Sigmoid colon (tissue), 7 donors: Measurements from ENCODE around the gene CCKAR. TPM values are rescaled to one million over a fixed set of nuclear protein-coding genes. Genes with fewer than 3 reads are reported as not detected.

ENCODE experiments used
- DNase-seq: peaks from one replicate; pipeline ENCODE4 v3.0.0-alpha.2; 2019
- H3K27ac ChIP-seq, 4 donors: fragments of 200-600 bp; sonication (generic); one replicate each; pipeline ENCODE4 v1.5.1; 2016 to 2019; ENCODE audit warnings: mild to moderate bottlenecking in 1 of 4
- H3K27me3 ChIP-seq, 3 donors: fragments of 200-600 bp; sonication (generic); one replicate each; pipeline ENCODE4 v1.5.1; 2019; ENCODE audit warnings: mild to moderate bottlenecking in 1 of 3
- H3K36me3 ChIP-seq, 4 donors: fragments of 200-600 bp; sonication (generic); one replicate each; pipeline ENCODE4 v1.5.1; 2016 to 2019
- H3K4me1 ChIP-seq, 4 donors: fragments of 200-600 bp; sonication (generic); one replicate each; pipeline ENCODE4 v1.5.1; 2017 to 2019
- H3K4me3 ChIP-seq, 4 donors: fragments of 200-600 bp; sonication (generic); one replicate each; pipeline ENCODE4 v1.5.1; 2017 to 2019; ENCODE audit warnings: mild to moderate bottlenecking in 2 of 4, moderate library complexity in 1 of 4
- H3K9me3 ChIP-seq, 4 donors: fragments of 200-600 bp in 3 of 4; sonication (generic) in 3 of 4; one replicate each; pipeline versions ENCODE4 v1.5.1 to v1.6.1; 2013 to 2019
- CTCF ChIP-seq, 4 experiments: fragments of 450-650 bp in 3 of 4; fragments of 200-600 bp in 1 of 4; IDR thresholded peaks; one replicate each; pipeline ENCODE4 v1.5.1; 2016 to 2019; ENCODE audit warnings: antibody characterized with exemption in 4 of 4, mild to moderate bottlenecking in 3 of 4, moderate library complexity in 2 of 4
- EP300 ChIP-seq, 4 donors: sonication (generic); formaldehyde crosslinking; IDR thresholded peaks; one replicate each; pipeline ENCODE4 v1.6.1; 2017; ENCODE audit warnings: antibody characterized with exemption in 4 of 4
- POLR2A ChIP-seq, 2 donors: fragments of 450-650 bp; IDR thresholded peaks; one replicate each; pipeline ENCODE4 v1.6.1; 2016; ENCODE audit warnings: antibody characterized with exemption in 2 of 2, mild to moderate bottlenecking in 2 of 2, moderate library complexity in 2 of 2
- POLR2AphosphoS5 ChIP-seq, 4 donors: sonication (generic); formaldehyde crosslinking; IDR thresholded peaks; one replicate each; pipeline ENCODE4 v1.6.1; 2017; ENCODE audit warnings: antibody characterized with exemption in 4 of 4
- WGBS, 2 donors: extraction: QIAGEN DNeasy Blood & Tissue Kit; methylation state at CpG; one replicate each; pipeline ENCODE4 v1.1.7; 2013; 5-methylcytosine and 5-hydroxymethylcytosine counted together
- intact Hi-C: fragments of 100-400 bp; cut with DNase I; formaldehyde crosslinking; loops from one replicate; pipeline ENCODE4 v1.15.1; 2023
- polyA plus RNA-seq, 3 donors: library from polyadenylated mRNA; stranded (reverse); fragments of 200-250 nt; gene quantifications; one replicate each; pipeline ENCODE4 v1.2.3, GENCODE V29; 2013
- total RNA-seq, 4 donors: library from RNA; depleted of rRNA; stranded (reverse); fragments of >200 nt; gene quantifications; one replicate each; pipeline ENCODE4 v1.1.0, GENCODE V29; 2016
- donor health status: healthy with polysubstance abuse.
- donor health status: Bipolar disorder and iron deficiency.
- donor health status: healthy.

CCKAR gene
- total and polyA plus RNA-seq, 7 donors = 0.60 TPM; not detected in 6

GRCh38 chr4:26520728-26521450 lies 30.6 kb upstream of the CCKAR start:
- no peaks in the 10 kb centered on the region for H3K9me3 ChIP-seq
- H3K4me3 ChIP-seq = no peak overlapping the region
- peak overlapping the region in 2 of 4 donors; percentile 27 to 30 for H3K27ac ChIP-seq
- WGBS, 2 donors = 81 to 89% methylated on average over 7 of the region's 7 CpGs
- TF ChIP-seq CTCF (IDR thresholded peaks at IDR 0.05) (no peak), POLR2AphosphoS5 (IDR thresholded peaks at IDR 0.05) (peak; percentile 23 to 88 (median 81))
- intact Hi-C loops = no loop called here
- H3K36me3 ChIP-seq = no peaks in the 10 kb centered on the region
- peaks cover 0 to 28% (median 8%) of the 10 kb centered on the region in 4 donors for H3K4me1 ChIP-seq
- H3K27me3 ChIP-seq = no peaks in the 10 kb centered on the region
- DNase-seq = peak; percentile 74

GRCh38 chr4:26515936-26516335 lies 25.7 kb upstream of the CCKAR start:
- 71 to 80% methylated on average over 2 of the region's 2 CpGs for WGBS, 2 donors
- H3K27me3 ChIP-seq = no peaks in the 10 kb centered on the region
- H3K27ac ChIP-seq = no peak overlapping the region
- H3K4me3 ChIP-seq = no peak overlapping the region
- H3K36me3 ChIP-seq = no peaks in the 10 kb centered on the region
- no peaks in the 10 kb centered on the region for H3K9me3 ChIP-seq
- no peak for DNase-seq
- no peak for TF ChIP-seq EP300 (IDR thresholded peaks at IDR 0.05)
- no peak for TF ChIP-seq POLR2A (IDR thresholded peaks at IDR 0.05)
- no peak for TF ChIP-seq POLR2AphosphoS5 (IDR thresholded peaks at IDR 0.05)
- TF ChIP-seq CTCF (IDR thresholded peaks at IDR 0.05) = no peak
- intact Hi-C loops = no loop called here
- peaks cover 0 to 5% (median 2%) of the 10 kb centered on the region in 4 donors for H3K4me1 ChIP-seq

GRCh38 chr4:26510334-26510964 lies 20.2 kb upstream of the CCKAR start:
- no peaks in the 10 kb centered on the region for H3K36me3 ChIP-seq
- intact Hi-C loops = no loop called here
- no peaks in the 10 kb centered on the region for H3K27me3 ChIP-seq
- TF ChIP-seq EP300 (IDR thresholded peaks at IDR 0.05) = no peak
- no peak for TF ChIP-seq POLR2A (IDR thresholded peaks at IDR 0.05)
- TF ChIP-seq CTCF (IDR thresholded peaks at IDR 0.05) = no peak
- no peak for TF ChIP-seq POLR2AphosphoS5 (IDR thresholded peaks at IDR 0.05)
- H3K4me3 ChIP-seq = no peak overlapping the region
- WGBS, 2 donors = 45 to 54% methylated on average over 4 of the region's 4 CpGs
- H3K4me1 ChIP-seq = peaks cover 0 to 22% (median 14%) of the 10 kb centered on the region in 4 donors
- H3K27ac ChIP-seq = peak overlapping the region in 3 of 4 donors; percentile 1 to 64 (median 58)
- no peak for DNase-seq
- H3K9me3 ChIP-seq = no peaks in the 10 kb centered on the region

- 72 to 79% methylated on average over 8 of the region's 8 CpGs for WGBS, 2 donors
- no peak for DNase-seq
These were observed 19.5 kb upstream of the CCKAR start for GRCh38 chr4:26509681-26510333.

More at GRCh38 chr4:26509681-26510333, 19.5 kb upstream of the CCKAR start:
- H3K36me3 ChIP-seq = no peaks in the 10 kb centered on the region
- intact Hi-C loops = no loop called here
- no peaks in the 10 kb centered on the region for H3K27me3 ChIP-seq
- H3K9me3 ChIP-seq = no peaks in the 10 kb centered on the region
- TF ChIP-seq CTCF (IDR thresholded peaks at IDR 0.05) (no peak), POLR2AphosphoS5 (IDR thresholded peaks at IDR 0.05) (no peak), POLR2A (IDR thresholded peaks at IDR 0.05) (no peak), EP300 (IDR thresholded peaks at IDR 0.05) (no peak)
- H3K4me3 ChIP-seq = no peak overlapping the region
- H3K27ac ChIP-seq = peak overlapping the region in 3 of 4 donors; percentile 1 to 64 (median 58)
- peaks cover 0 to 22% (median 14%) of the 10 kb centered on the region in 4 donors for H3K4me1 ChIP-seq
